IPS-18c (cell line): ENCODE data around the gene OR51B2.
"Not testable (repeated sequence)": the region's sequence is repeated elsewhere in the genome, so short reads cannot be mapped to it uniquely, and the experiment has no call there.

ENCODE experiments used
- H3K4me3 ChIP-seq: 2 replicates; pipeline ENCODE4 v1.7.0; 2013; ENCODE audit warnings: low read depth, mild to moderate bottlenecking, low read length, moderate library complexity; ENCODE audit not compliant: insufficient read depth
- H3K9me3 ChIP-seq: one replicate; pipeline ENCODE4 v1.6.1; 2013; ENCODE audit warnings: mild to moderate bottlenecking, low read length, moderate library complexity; ENCODE audit not compliant: control insufficient read depth, insufficient read depth

Gene OR51B2, protein sequence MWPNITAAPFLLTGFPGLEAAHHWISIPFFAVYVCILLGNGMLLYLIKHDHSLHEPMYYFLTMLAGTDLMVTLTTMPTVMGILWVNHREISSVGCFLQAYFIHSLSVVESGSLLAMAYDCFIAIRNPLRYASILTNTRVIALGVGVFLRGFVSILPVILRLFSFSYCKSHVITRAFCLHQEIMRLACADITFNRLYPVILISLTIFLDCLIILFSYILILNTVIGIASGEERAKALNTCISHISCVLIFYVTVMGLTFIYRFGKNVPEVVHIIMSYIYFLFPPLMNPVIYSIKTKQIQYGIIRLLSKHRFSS

DNA sequence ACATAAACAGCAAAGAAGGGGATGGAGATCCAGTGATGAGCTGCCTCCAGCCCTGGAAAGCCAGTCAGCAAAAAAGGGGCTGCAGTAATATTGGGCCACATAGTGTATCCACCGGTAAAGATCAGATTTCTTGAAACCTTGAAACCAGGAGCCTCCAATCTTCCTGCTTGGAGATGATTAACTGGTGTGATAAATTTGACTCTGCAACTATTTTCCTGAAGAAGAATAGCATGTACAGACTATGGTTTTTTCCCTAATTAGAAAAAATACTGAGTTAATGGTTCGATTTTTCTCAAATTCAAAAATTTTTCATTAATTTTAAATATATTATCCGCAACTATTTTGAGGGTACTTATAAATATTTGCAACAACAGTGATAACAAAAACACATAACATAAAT lies at the start of gene OR51B2:
Gene OR51B2, minus strand, starts transcription at position 101 of the 400 bp plus-strand sequence. Its CDS starts 0 bp downstream, at position 101.
- H3K9me3 ChIP-seq: no peaks in the 10 kb centered on the region
- no peak within 1 kb of the TSS for H3K4me3 ChIP-seq

DNA sequence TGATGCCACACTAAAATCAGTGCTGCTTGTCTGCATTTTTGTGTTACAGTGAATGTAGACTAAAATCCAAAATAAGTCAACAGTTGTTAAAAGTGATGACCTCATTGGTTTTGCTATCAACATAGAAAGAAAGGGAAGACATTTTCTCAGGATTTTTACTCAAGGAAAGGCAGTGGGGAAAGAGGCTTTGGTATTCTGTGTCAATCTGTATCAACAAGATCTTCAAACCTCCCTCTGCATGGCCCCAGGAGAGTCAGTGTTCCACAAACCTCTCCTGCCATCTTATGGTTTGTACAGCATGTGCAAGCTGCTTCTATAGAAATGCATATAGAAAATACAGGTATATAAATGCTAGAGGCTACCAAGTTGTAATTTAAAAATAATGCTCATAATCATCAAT lies 45.7 kb upstream of the OR51B2 start:
- Histone ChIP-seq H3K4me3 (no peak overlapping the region), H3K9me3 (no peaks in the 10 kb centered on the region)

DNA sequence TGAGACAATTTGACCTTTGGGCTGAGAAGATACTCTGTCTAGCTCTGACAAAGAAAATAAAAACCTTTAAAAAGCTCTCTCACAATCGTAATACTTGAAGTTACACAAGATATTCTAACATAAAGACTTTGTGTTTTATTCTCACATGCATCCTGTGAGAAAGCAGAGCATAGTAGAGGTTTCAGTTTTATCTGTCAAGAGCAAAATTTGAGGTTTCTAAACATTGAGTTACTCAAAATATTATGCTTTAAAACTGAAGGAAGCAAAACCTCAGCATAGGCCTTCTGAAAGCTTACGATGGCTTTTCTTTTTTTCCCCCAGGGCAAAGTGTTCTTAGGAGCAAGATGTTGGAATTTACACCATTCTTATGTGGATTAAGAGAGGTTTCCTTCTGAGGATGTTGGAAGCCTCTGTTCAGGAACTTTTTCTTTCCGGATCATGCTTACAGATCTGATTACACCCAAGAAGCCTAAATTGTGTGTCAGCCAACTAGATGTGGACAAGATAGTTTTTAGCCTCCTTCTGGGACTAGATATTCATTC lies 44.5 kb upstream of the OR51B2 start:
- no peaks in the 10 kb centered on the region for H3K9me3 ChIP-seq
- H3K4me3 ChIP-seq: no peak overlapping the region

DNA sequence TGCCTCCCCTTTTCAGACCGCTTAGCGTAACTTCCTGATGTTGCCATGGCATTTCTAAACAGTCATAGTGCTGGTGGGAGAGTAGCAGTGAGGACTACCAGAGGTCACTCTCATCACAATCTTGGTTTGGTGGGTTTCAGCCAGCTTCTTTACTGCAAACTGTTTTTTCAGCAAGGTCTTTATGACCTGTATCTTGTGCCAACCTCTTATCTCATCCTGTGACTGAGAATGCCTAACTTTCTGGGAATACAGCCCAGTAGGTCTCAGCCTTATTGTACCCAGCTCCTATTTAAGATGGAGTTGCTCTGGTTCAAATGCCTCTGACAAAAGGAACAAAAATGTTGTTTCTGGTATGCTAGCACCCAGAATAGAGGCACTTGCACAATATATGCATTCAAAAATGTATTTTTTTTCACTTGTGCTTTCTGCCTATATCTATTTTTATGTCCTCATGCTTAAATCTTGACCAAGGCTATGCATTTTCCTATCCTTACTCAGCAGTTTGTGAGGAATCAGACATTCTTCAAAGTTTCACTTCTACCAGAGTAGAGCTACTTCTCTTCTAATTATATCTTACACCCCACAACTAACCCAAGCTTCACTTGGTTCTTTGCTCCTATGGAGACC lies 43.5 kb upstream of the OR51B2 start:
- no peaks in the 10 kb centered on the region for H3K9me3 ChIP-seq

DNA sequence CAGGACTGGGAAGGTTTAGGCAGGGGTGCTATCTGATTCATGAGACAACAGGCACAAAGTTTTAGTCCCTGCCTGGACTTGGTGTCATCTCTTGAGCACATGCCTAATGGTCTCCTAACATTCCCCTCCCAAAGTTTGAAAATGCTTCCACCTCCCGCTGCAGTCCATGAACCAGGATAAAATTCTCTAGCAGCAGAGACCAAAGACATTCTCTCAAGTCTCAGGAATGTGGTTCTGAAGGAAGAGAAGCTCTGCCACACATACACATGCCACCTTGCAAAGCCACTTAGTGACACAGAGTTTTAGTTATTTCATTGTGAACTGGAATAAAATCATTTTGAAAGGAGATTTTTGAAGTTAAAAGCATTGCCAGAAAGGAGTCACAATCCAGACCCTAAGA lies 42.8 kb upstream of the OR51B2 start:
- no peak overlapping the region for H3K4me3 ChIP-seq
- no peaks in the 10 kb centered on the region for H3K9me3 ChIP-seq

More for the DNA sequence above, 43.5 kb upstream of the OR51B2 start:
- H3K4me3 ChIP-seq: no peak overlapping the region

DNA sequence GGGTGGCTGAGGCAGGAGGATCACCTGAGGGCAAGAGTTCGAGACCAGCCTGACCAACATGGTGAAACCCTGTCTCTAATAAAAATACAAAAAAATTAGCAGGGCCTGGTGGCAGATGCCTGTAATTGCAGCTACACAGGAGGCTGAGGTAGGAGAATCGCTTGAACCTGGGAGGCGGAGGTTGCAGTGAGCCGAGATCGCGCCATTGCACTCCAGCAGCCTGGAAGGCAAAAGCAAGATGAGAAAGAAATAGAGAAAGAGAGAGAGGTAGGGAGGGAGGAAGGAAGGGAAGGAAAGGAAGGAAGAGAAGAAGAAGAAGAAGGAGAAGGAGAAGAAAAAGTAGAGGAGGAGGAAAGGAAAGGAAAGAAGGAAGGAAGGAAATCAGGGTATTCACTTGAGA lies 42.3 kb upstream of the OR51B2 start:
- not testable (repeated sequence) for H3K9me3 ChIP-seq, H3K4me3 ChIP-seq

DNA sequence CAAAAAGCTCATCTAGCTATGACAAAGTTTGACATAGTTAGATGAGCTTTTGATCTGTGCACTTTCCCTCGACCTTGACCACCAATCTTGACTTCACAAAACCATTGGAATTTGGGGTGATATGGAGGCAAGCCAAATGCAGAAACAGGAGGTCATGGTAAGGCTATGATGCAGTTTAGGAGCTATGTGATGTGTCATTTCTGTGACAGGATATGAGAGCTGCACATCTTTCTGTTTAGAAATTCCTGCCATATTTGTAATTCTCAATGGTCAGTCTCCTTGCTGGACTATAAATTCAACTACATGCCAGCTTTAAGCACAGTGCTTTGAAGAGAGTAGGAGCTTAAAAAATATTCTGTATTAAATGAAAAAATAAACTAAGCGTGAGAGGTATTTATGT lies 40.1 kb upstream of the OR51B2 start:
- H3K4me3 ChIP-seq: no peak overlapping the region
- no peaks in the 10 kb centered on the region for H3K9me3 ChIP-seq

DNA sequence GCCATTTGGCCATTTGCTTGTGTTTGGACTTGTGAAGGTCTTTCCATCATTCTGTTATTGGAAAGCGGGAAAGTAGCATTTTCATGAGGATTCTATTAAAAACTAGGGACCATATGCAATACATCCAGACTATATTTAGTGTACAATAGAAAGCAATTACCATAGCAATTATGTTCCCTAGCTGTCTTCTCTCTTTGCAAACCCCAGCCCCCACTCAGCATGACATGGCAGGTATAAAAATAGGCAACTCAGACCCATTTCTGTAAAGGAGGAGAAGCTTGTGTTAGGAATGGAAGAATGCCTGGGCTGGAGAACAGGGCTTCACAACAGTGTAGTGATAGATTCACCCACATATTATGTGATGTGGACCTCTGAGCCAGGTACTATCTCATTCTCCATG lies 39.6 kb upstream of the OR51B2 start:
- Histone ChIP-seq H3K4me3 (no peak overlapping the region), H3K9me3 (no peaks in the 10 kb centered on the region)

DNA sequence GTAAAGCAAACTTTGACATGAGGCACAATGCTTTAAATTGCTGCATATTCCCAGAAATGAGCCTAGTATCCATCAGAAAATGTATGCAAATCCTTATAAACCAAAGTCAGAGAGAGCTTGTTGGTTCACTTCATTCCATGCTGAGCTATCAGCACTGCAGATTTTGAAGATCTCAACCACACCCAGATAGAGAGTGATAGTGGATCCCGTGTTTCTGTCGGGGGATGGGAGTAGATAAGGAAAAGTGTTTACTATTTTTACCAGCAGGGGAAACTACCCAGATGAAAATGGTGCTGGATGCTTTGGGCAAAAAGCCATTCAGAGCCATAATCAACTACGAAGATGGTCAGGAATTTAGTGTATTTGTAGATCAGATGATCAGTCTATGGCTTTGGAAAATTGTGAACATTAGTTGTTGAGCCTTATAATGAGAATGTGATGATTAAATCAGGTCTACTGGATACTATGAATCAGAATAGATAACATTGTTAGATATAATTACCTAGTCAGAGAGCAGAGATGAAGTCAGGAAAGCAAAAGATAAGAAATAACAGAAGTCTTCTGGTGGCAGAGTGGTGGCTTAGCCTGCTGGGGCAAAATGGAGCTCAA lies 38.0 kb upstream of the OR51B2 start:
- Histone ChIP-seq H3K4me3 (no peak overlapping the region), H3K9me3 (no peaks in the 10 kb centered on the region)

DNA sequence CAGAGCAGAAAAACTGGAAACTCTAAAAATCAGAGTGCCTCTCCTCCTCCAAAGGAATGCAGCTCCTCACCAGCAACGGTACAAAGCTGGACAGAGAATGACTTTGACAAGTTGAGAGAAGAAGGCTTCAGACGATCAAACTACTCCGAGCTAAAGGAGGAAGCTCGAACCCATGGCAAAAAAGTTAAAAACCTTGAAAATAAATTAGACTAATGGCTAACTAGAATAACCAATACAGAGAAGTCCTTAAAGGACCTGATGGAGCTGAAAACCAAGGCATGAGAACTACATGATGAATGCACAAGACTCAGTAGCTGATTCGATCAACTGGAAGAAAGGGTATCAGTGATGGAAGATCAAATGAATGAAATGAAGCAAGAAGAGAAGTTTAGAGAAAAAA lies 31.9 kb upstream of the OR51B2 start:
- H3K9me3 ChIP-seq, H3K4me3 ChIP-seq: not testable (repeated sequence)

DNA sequence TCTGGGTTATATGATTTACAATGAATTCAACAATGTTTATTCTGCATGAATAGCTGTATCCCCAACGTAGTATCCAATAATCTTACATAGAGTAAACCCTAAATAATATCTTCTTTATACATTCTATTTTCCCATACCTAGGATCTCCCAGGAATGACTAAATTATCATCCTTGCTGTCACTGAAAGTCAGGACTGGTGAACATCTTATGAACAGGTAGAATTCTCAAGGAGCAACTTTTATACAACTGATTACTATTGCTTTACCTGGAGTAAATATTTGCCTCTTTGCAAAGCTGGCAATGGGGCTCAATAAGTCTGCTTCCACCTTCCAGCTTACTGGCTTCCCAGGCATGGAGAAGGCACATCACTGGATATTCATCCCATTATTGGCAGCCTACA lies 27.1 kb upstream of the OR51B2 start, which contains the start of gene OR51B6:
Gene OR51B6, plus strand, starts transcription at position 301 of the 400 bp plus-strand sequence. Its CDS starts 0 bp downstream, at position 301.
- H3K9me3 ChIP-seq: no peaks in the 10 kb centered on the region

DNA sequence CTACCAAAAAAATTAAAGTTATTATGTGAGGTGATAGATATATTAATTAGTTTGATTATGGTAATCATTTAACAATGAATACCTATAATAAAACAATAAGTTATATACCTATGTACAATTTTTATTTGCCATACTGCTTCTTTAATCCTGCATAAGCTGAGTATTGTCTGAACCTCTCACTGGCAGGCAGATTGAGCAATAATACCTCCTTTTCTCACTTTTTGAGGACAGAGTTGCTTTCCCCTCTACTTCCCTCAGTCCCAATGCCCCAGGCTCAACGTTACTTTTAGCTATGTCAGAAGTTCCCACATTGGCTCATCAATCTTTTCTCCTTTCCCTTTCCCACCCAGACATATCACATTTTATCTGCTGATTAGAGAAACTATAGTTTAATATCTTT lies 25.5 kb upstream of the OR51B2 start:
- no peaks in the 10 kb centered on the region for H3K9me3 ChIP-seq

More for the DNA sequence above, 27.1 kb upstream of the OR51B2 start, which contains the start of gene OR51B6:
- H3K4me3 ChIP-seq: no peak within 1 kb of the TSS

DNA sequence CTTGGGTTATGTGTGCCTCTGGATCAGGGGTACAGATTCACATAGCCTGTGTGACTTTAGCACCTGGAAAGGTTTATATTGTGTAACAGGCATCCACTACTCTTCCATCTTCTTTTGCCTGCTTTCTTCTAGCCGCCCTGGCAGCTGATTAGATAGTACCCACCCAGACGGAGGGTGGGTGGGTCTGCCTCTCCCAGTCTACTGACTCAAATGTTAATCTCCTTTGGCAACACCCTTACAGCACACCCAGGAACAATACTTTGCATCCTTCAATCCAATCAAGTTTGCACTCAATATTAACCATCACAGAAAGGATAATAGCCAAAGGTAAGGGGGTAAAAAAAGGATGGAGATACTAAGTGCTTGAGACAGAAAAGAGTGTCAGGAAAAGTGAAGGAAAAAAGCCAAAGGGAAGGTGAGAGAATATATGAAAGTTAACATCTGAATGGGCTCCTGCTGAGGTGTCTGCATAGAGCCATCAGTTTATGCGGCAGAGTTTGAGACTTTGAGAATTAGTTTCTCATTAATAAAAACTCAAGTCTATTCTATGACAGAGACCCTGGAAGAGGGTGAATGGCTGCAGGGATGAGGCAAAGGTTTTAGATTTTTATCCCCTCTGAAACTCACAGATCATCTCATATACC lies 24.6 kb upstream of the OR51B2 start:
- Histone ChIP-seq H3K9me3 (no peaks in the 10 kb centered on the region), H3K4me3 (no peak overlapping the region)

More for the DNA sequence above, 25.5 kb upstream of the OR51B2 start:
- H3K4me3 ChIP-seq: no peak overlapping the region

DNA sequence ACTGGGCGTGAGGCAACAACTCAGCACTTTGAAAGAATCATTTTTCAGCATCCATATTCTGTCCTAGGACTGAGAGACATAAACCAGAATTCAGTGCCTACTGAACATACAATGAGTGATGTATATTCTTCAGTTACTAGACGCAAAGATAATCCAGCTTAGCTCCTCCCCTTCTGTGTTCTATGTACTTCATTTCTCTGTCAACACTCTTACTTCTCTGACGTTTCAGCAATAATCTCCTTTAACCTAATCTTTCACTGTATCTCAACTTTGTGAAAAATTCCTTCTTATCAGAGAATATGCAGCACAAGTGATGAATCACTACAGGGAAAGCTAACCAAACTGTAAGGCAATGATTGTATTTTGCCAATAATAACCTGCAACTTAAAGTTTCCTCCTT lies 21.7 kb upstream of the OR51B2 start:
- no peak overlapping the region for H3K4me3 ChIP-seq
- no peaks in the 10 kb centered on the region for H3K9me3 ChIP-seq

DNA sequence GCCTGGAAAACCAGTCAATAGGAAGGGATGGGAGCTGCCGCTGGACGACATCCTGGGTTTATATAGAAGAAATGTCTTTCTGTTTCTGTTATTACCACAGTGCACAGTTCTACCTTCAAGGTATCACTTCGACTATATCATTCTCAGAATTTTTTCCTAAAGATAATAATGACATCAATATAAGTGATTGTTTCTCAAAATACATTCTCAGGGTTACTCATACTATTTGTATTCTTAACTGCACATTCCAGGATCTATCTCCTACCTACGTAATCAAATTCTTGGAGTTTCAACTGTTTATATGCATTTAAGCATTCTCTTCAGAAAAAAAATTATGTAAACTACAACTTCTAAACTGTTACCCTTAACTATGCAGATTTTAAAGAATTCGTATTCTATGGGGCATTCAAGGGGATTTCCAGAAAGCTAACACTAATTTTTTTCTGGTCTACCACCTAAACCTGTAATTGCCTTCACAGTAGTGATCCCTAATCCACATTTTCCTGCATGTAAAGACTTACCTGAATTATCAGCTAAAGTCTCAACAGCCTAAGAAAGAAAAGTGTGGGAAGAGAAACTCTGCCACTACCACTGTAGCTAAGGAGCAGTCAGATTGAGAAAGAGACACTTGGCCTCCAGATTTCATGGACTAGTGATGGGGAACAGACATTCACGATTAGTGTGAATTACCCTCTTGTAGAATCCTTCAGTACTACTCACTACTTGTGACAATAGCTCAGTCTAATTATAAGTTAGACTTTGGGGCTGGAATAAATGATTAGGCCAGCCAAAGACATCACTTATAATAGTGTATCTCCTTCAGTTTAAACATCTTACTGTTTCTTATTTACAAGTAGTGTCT lies 19.6 kb upstream of the OR51B2 start, which contains the start of gene OR51B5:
Gene OR51B5, minus strand, starts transcription at position 51 of the 862 bp plus-strand sequence. Its CDS starts 0 bp downstream, at position 51.
- H3K4me3 ChIP-seq: no peak within 1 kb of the TSS
- no peaks in the 10 kb centered on the region for H3K9me3 ChIP-seq

DNA sequence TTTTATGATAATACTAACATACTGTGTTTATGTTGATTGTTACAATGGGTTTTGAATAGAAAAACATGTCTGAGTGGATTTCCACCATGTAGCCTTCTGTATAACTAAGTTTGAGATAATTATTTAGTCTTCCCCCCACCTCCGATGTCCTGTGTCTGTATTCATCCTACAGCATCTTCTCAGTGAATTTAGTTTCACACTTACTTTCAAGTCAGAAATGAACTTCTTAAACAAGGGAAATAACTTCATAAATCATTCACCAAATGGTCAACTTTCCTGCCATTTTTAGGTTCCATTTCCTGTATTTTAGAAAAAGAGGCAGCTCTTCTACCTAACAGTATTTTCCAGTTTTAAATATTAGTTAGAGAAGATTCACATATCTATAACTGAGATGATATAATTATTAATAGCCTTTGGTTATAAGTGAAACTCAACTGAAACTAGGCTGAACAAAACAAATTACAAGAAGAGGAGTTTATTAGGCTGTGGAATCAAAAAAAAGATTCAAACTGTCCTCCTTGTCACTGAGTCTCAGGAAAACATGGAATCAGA lies 15.8 kb upstream of the OR51B2 start:
- H3K4me3 ChIP-seq: no peak overlapping the region
- no peaks in the 10 kb centered on the region for H3K9me3 ChIP-seq
